ENCODE data around the gene ZSCAN26.

Gene ZSCAN26

DNA sequence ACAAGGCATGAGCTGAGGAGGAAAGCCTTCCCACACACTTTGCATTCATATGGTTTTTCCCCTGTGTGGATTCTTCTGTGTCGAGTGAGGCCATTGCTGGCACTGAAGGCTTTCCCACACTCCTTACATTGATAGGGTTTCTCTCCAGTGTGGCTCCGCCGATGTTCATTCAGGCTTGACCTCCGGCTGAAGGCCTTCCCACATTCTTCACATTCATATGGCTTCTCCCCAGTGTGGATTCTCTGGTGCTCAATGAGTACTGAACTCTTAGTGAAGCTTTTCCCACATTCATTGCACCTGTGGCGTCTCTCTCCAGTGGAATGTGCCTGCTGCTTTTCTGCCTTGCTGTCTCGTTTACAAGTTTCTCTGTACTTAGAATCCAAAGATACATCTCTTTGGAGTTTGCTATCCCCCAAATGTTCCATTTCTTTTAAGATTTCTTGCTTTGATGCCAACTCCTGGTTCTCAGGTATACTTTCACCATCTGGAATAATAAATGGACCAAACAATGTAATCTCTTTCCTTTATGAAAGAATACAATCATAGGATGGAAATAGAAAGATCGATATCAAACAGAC lies 59.5 kb downstream of the ZSCAN26 start:
- no peak for DNase-seq
